ENCODE data around the gene CD68.

The CD68 gene

GRCh38 chr17:7579001-7579833 is at the start of gene CD68:
CD68 (plus strand) TSS chr17:7579638; CDS start chr17:7579678, 40 bp downstream.
- no peak for DNase-seq

- no peak for DNase-seq
Observed at GRCh38 chr17:7530023-7530900, 49.2 kb upstream of the CD68 start.

GRCh38 chr17:7538050-7538449 is 41.4 kb upstream of the CD68 start:
- DNase-seq: no peak

GRCh38 chr17:7538891-7539545 is 40.4 kb upstream of the CD68 start:
- DNase-seq: no peak

- no peak for DNase-seq
Observed at GRCh38 chr17:7541074-7541621, 38.3 kb upstream of the CD68 start.

- no peak for DNase-seq
Observed at GRCh38 chr17:7544911-7545310, 34.5 kb upstream of the CD68 start.

GRCh38 chr17:7548585-7549400 is 30.6 kb upstream of the CD68 start, which contains the start of gene TNFSF12:
TNFSF12 (plus strand) TSS chr17:7549058; CDS start chr17:7549154, 96 bp downstream.
- DNase-seq: no peak

GRCh38 chr17:7549401-7550055 is 29.9 kb upstream of the CD68 start:
- no peak for DNase-seq

GRCh38 chr17:7550344-7550743 is 29.1 kb upstream of the CD68 start:
- no peak for DNase-seq

- no peak for DNase-seq
Observed at GRCh38 chr17:7551396-7551795, 28.0 kb upstream of the CD68 start.

- no peak for DNase-seq
Observed at GRCh38 chr17:7552621-7553051, 26.8 kb upstream of the CD68 start.

- DNase-seq: no peak
Observed at GRCh38 chr17:7553356-7553755, 26.1 kb upstream of the CD68 start.

GRCh38 chr17:7555320-7555948 is 24.0 kb upstream of the CD68 start:
- no peak for DNase-seq

GRCh38 chr17:7556627-7557026 is 22.8 kb upstream of the CD68 start:
- DNase-seq: no peak

GRCh38 chr17:7557147-7557764 is 22.2 kb upstream of the CD68 start:
- no peak for DNase-seq

- DNase-seq: no peak
Observed at GRCh38 chr17:7557775-7558543, 21.5 kb upstream of the CD68 start.

GRCh38 chr17:7558544-7559319 is 20.7 kb upstream of the CD68 start, which contains the start of gene TNFSF13:
TNFSF13 (plus strand) TSS chr17:7558750; CDS start chr17:7559040, 290 bp downstream.
- DNase-seq: no peak

GRCh38 chr17:7559320-7560171 is 19.9 kb upstream of the CD68 start:
- no peak for DNase-seq
